ENCODE data around the gene CLDN4.

DNA sequence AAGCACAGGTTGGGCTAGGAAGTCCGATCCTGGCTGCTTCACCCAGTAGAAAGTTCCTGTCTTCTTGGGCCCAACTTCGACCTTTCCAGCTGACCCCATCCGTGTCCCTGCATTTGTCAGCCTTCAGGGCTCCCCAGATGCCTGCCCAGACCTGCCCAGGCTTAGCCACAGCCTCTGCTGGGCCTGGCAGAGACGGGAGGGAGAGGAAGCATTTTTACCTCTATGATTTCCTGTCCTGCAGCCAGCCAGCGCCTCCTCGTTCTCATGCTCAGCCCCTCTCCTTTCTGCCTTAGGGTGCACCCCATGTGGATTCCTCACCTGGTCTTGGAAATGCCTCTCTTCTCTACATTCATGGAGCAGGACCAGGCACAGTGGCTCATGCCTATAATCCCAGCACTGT lies 7.8 kb downstream of the CLDN4 start:
- TF ChIP-seq POLR2A (IDR thresholded peaks at IDR 0.05; ENCODE audit: low read depth, low read length): no peak
- TF ChIP-seq POLR2AphosphoS5 (IDR thresholded peaks at IDR 0.05; ENCODE audit: low read depth, low read length): no peak
- no peak for TF ChIP-seq TAF1 (IDR thresholded peaks at IDR 0.05; ENCODE audit: low read depth, low read length)
- no peak for TF ChIP-seq PAX5 (IDR thresholded peaks at IDR 0.05; ENCODE audit: insufficient read depth, low read length, severe bottlenecking)
- TF ChIP-seq SPI1 (IDR thresholded peaks at IDR 0.05; ENCODE audit: low read depth, low read length): no peak
- TF ChIP-seq POU2F2 (IDR thresholded peaks at IDR 0.05; ENCODE audit: low read depth, low read length): no peak
